Esophagus muscularis mucosa (tissue), 4 donors: ENCODE measurements around the gene POU5F1.

Experiments
- EP300 ChIP-seq: sonication (generic); formaldehyde crosslinking; IDR thresholded peaks from one replicate; pipeline ENCODE4 v1.6.1; 2017; ENCODE audit warnings: antibody characterized with exemption
- POLR2A ChIP-seq: fragments of 450-650 bp; IDR thresholded peaks from one replicate; pipeline ENCODE4 v1.6.1; 2017; ENCODE audit warnings: antibody characterized with exemption, moderate library complexity, mild to moderate bottlenecking, low read depth
- POLR2AphosphoS5 ChIP-seq, 2 donors: sonication (generic); formaldehyde crosslinking; IDR thresholded peaks; one replicate each; pipeline ENCODE4 v1.6.1; 2017; ENCODE audit warnings: antibody characterized with exemption in 2 of 2
- TF ChIP-seq, protein P1 (sequence below), 3 experiments: fragments of 200-600 bp in 2 of 3; fragments of 450-650 bp in 1 of 3; sonication (generic) in 2 of 3; IDR thresholded peaks; one replicate each; pipeline ENCODE4 v1.5.1; 2017 to 2019; ENCODE audit warnings: antibody characterized with exemption in 3 of 3, mild to moderate bottlenecking in 2 of 3, moderate library complexity in 1 of 3

DNA sequence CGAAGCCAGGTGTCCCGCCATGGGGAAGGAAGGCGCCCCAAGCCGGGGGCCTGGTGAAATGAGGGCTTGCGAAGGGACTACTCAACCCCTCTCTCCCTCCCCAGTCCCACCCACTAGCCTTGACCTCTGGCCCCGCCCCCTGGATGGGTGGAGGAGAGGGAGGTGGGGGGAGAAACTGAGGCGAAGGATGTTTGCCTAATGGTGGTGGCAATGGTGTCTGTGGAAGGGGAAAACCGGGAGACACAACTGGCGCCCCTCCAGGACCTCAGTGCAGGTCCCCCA is at the start of gene POU5F1:
- TF ChIP-seq, protein P1, sequence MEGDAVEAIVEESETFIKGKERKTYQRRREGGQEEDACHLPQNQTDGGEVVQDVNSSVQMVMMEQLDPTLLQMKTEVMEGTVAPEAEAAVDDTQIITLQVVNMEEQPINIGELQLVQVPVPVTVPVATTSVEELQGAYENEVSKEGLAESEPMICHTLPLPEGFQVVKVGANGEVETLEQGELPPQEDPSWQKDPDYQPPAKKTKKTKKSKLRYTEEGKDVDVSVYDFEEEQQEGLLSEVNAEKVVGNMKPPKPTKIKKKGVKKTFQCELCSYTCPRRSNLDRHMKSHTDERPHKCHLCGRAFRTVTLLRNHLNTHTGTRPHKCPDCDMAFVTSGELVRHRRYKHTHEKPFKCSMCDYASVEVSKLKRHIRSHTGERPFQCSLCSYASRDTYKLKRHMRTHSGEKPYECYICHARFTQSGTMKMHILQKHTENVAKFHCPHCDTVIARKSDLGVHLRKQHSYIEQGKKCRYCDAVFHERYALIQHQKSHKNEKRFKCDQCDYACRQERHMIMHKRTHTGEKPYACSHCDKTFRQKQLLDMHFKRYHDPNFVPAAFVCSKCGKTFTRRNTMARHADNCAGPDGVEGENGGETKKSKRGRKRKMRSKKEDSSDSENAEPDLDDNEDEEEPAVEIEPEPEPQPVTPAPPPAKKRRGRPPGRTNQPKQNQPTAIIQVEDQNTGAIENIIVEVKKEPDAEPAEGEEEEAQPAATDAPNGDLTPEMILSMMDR (IDR thresholded peaks at IDR 0.05): no peak
- no peak for TF ChIP-seq POLR2A
- TF ChIP-seq EP300: no peak
- TF ChIP-seq POLR2AphosphoS5 (IDR thresholded peaks at IDR 0.05): no peak
